ENCODE results near the gene RNF5.

RNF5 gene

GRCh38 chr6:32177183-32177787 is 920 bp upstream of the RNF5 start:
- H3K9ac ChIP-seq (ENCODE audit: low read length): peak overlapping the region; percentile 70
- no peaks in the 10 kb centered on the region for H3F3A ChIP-seq (ENCODE audit: insufficient read depth, low read length)

GRCh38 chr6:32178547-32179440 is 589 bp downstream of the RNF5 start:
- no peaks in the 10 kb centered on the region for H3F3A ChIP-seq (ENCODE audit: insufficient read depth, low read length)
- H3K27ac ChIP-seq (ENCODE audit: low read depth, low read length, poor library complexity, severe bottlenecking): peak overlapping the region; percentile 87
- no peaks in the 10 kb centered on the region for H3K27me3 ChIP-seq (ENCODE audit: insufficient read depth, low read length)
- no peak for TF ChIP-seq EZH2 (IDR thresholded peaks at IDR 0.05; ENCODE audit: borderline replicate concordance, low read length)
- no peak for TF ChIP-seq CTCF (IDR thresholded peaks at IDR 0.05; ENCODE audit: low read length)
- peaks cover 43% of the 10 kb centered on the region for H3K4me1 ChIP-seq (ENCODE audit: insufficient read depth, low read length, severe bottlenecking)
- H3K36me3 ChIP-seq (ENCODE audit: insufficient read depth, low read length): peaks cover 34% of the 10 kb centered on the region; the same call in 1 of the 2 replicates
- no peak overlapping the region for H2AFZ ChIP-seq (ENCODE audit: low read length)
- H3K9ac ChIP-seq (ENCODE audit: low read length): peak overlapping the region; percentile 79
- no peaks in the 10 kb centered on the region for H3K9me2 ChIP-seq (ENCODE audit: low read depth, low read length)
- H3K4me2 ChIP-seq (ENCODE audit: low read length): peak overlapping the region; percentile 99
- no peaks in the 10 kb centered on the region for H4K20me1 ChIP-seq (ENCODE audit: insufficient read depth, low read length)
- peak overlapping the region; percentile 91 for H3K4me3 ChIP-seq (ENCODE audit: low read depth, low read length, poor library complexity, severe bottlenecking)
- peaks cover 12% of the 10 kb centered on the region; the same call in 1 of the 2 replicates for H3K79me2 ChIP-seq (ENCODE audit: insufficient read depth, low read length)
- no peaks in the 10 kb centered on the region for H3K9me3 ChIP-seq (ENCODE audit: low read length)

More at GRCh38 chr6:32177183-32177787, 920 bp upstream of the RNF5 start:
- no peaks in the 10 kb centered on the region for H3K9me2 ChIP-seq (ENCODE audit: low read depth, low read length)
- peaks cover 20% of the 10 kb centered on the region; the same call in 1 of the 2 replicates for H3K36me3 ChIP-seq (ENCODE audit: insufficient read depth, low read length)
- peak overlapping the region; percentile 87 for H3K27ac ChIP-seq (ENCODE audit: low read depth, low read length, poor library complexity, severe bottlenecking)
- H3K79me2 ChIP-seq (ENCODE audit: insufficient read depth, low read length): peaks cover 12% of the 10 kb centered on the region; the same call in 1 of the 2 replicates
- H4K20me1 ChIP-seq (ENCODE audit: insufficient read depth, low read length): no peaks in the 10 kb centered on the region
- H3K27me3 ChIP-seq (ENCODE audit: insufficient read depth, low read length): no peaks in the 10 kb centered on the region
- H2AFZ ChIP-seq (ENCODE audit: low read length): no peak overlapping the region
- H3K4me3 ChIP-seq (ENCODE audit: low read depth, low read length, poor library complexity, severe bottlenecking): peak overlapping the region; percentile 91
- H3K4me1 ChIP-seq (ENCODE audit: insufficient read depth, low read length, severe bottlenecking): peaks cover 56% of the 10 kb centered on the region
- TF ChIP-seq EZH2 (IDR thresholded peaks at IDR 0.05; ENCODE audit: borderline replicate concordance, low read length) (no peak), CTCF (IDR thresholded peaks at IDR 0.05; ENCODE audit: low read length) (no peak)
- no peaks in the 10 kb centered on the region for H3K9me3 ChIP-seq (ENCODE audit: low read length)
- H3K4me2 ChIP-seq (ENCODE audit: low read length): peak overlapping the region; percentile 80

GRCh38 chr6:32179766-32180405 is 1.7 kb downstream of the RNF5 start:
- no peak for TF ChIP-seq CTCF (IDR thresholded peaks at IDR 0.05; ENCODE audit: low read length)
- no peak for TF ChIP-seq EZH2 (IDR thresholded peaks at IDR 0.05; ENCODE audit: borderline replicate concordance, low read length)
- Histone ChIP-seq H3K9me3 (ENCODE audit: low read length) (no peaks in the 10 kb centered on the region), H3K4me1 (ENCODE audit: insufficient read depth, low read length, severe bottlenecking) (peaks cover 33% of the 10 kb centered on the region), H3K4me3 (ENCODE audit: low read depth, low read length, poor library complexity, severe bottlenecking) (no peak overlapping the region), H3K79me2 (ENCODE audit: insufficient read depth, low read length) (peaks cover 8% of the 10 kb centered on the region; the same call in 1 of the 2 replicates), H3F3A (ENCODE audit: insufficient read depth, low read length) (no peaks in the 10 kb centered on the region), H3K9me2 (ENCODE audit: low read depth, low read length) (no peaks in the 10 kb centered on the region), H3K27me3 (ENCODE audit: insufficient read depth, low read length) (no peaks in the 10 kb centered on the region), H3K36me3 (ENCODE audit: insufficient read depth, low read length) (peaks cover 36% of the 10 kb centered on the region; the same call in 1 of the 2 replicates), H4K20me1 (ENCODE audit: insufficient read depth, low read length) (no peaks in the 10 kb centered on the region), H2AFZ (ENCODE audit: low read length) (no peak overlapping the region), H3K27ac (ENCODE audit: low read depth, low read length, poor library complexity, severe bottlenecking) (no peak overlapping the region), H3K4me2 (ENCODE audit: low read length) (peak overlapping the region; percentile 99; the same call in 1 of the 2 replicates), H3K9ac (ENCODE audit: low read length) (no peak overlapping the region)
